ENCODE measurements around the gene CCDC85C.

CCDC85C gene

DNA sequence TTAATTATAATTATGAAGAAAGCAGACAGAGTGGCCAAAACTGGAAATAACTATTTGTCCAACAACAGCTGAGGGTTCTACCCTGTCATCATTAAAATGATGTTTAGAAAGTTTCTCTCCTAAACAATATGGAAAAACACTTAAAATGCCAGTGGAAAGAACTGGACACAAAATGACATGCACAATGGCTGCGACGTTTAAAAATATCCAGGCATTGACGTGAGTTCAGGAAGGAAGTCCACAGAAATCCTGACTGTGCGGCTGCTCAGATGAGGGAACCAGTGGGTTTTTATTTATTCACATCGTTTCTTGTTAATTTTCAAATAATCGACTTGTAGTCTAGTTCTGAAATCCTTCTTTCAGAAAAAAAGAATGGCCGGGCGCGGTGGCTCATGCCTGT is 64.5 kb downstream of the CCDC85C start:
- no peak for DNase-seq (ENCODE audit: low spot score)

DNA sequence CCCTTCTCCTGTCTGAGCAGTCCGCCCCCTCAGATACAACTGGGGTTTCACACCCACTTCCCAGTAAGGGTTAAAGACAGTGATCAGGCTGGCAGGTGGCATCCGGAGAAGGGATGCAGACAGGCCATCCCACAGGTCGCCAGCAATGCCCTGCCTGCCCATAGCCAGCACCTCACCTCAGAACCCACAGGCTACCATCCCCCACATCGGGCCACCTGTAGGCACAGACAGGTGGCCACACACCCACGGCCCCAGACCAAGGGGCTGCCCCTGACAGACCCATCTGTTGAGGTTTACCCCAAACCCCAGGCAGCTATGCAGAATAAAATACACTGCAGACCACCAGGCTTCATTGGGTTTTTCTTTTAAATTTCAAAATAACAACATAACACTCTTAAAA is 65.3 kb downstream of the CCDC85C start:
- DNase-seq (ENCODE audit: low spot score): no peak

DNA sequence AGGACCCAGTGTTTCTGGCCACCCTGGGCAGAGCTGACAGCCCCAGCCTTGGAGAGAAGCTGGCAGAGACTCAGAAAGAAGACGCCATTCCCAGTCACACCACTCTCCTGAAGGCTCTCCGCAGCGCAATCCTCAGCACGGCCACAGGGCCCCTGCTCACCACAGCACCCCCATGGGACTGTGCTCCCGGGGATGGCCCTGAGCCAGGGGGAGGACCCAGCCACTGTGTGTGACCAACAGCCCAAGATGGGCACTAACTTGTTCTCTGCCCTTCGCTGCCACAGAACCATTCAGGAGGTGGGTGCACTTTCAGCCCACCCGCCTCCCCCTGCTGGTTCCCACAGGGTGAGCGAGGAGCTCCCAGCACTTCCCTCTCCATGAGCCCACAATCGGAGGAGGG is 65.7 kb downstream of the CCDC85C start:
- DNase-seq (ENCODE audit: low spot score): no peak

DNA sequence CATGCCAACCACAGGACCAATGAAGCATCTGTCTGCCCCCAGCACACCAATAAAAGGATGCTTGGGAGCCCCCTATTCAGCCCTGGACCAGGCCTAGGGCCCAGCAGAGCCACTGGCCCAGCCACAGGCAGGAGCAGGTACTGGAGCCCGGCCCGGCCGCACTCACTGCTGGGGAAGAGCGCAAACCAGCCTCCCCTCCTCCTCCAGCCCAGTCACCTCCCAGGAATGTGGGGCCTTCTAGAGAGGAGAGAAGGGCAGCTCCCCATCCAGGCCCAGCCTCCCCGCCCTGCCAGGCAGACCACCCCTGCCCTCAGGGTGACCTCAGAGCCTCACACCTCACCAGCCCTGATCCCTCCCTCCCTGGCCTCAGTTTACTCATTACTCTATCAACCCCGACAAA is 66.6 kb downstream of the CCDC85C start:
- DNase-seq (ENCODE audit: low spot score): no peak

DNA sequence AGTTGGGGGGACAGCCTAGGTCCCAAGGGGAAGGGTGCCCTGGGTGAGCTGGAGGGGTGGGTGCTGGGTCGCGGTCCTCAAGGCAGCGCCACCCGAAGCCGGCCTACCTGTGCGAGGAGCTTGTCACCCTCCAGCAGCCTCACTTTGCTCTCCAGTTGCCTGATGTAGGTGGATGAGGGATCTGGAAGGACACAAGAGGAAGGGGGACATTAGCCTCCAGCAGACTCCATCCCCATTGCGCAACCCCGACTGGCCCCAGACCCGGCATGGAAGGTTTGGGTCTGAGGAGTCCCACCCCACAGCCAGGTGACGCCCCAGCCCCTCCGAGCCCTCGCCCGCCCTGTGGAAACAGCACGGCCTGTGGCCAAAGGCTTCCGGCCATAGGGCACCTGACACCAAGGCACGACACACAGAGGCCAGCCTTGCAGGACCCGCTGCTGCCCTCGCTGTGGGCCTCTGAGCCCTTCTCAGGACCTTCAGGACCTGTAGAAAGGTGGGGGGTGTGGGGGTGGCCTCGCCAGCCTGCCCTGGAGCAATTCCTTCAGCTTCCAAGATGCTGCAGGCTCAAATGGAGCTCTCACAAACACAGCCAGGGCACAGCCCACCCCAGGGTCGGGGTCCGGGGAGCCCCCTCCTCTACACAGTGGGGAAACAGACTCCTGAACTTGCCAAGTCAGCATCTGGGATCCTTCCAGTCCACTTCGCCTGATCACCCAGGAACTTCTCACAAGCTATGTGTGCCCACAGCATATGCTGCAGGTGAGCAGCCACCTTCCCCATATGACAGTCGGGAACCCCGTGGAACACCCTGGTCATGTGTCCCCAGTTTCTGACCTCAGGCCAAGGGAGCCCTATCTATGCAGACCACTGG is 67.9 kb downstream of the CCDC85C start:
- no peak for DNase-seq (ENCODE audit: low spot score)

DNA sequence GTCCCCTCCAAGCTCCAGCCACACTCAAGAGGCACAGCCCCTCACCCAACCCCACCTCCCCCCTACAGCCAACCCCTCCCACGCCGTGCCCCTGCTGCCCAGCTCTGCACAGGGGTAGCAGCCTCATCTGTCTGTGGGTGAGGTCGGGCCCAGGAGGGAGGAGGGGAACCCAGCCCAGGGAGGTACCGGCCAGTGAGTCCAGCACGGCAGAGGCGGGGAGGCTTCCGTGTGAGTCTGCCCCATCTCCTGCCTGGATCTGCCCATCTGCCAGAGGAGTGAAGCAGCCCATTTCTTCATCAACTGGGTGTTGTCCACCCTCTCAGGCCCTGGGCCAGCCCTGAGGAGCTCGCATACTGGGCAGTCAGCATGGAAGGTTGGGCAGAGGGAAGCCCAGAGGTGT is 68.6 kb downstream of the CCDC85C start:
- DNase-seq (ENCODE audit: low spot score): no peak

DNA sequence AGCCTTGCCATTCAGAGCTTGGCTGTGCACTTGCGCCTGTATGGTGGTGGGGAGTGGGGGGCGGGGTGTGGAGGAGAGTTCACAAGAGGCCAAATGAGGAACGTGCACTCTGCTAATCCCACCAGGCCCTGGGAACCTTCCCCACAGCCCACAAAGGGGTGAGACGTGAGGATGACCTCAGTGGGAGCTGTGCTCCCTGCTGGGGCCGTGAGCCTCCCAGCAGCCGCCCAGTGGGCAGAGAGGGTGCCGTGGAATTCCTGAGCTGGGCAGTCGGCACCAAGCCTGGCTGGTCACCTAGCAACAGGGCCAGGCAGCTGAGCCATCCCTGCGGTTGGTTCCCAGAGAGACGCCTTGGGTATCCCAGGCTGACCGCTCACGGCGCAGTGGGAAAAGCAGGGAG is 69.1 kb downstream of the CCDC85C start:
- DNase-seq (ENCODE audit: low spot score): no peak

DNA sequence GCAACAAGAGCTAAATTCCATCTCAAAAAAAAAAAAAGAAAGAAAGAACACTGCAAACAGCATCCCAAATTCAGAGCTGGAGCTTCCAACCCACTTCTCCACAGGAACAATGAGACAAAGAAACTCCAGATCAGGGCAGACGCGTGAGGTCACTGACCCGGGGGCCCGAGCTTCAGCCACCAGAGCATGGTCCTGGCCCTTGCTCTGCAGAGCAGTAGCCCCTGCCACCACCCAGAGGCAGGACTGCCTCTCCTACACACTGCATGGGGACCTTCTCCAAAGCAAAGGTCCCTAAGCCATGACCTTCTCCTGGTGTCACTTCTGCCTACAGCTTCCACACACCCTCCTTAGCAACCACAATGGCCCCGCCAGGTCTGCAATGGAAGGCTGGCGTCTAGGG is 69.7 kb downstream of the CCDC85C start:
- no peak for DNase-seq (ENCODE audit: low spot score)

DNA sequence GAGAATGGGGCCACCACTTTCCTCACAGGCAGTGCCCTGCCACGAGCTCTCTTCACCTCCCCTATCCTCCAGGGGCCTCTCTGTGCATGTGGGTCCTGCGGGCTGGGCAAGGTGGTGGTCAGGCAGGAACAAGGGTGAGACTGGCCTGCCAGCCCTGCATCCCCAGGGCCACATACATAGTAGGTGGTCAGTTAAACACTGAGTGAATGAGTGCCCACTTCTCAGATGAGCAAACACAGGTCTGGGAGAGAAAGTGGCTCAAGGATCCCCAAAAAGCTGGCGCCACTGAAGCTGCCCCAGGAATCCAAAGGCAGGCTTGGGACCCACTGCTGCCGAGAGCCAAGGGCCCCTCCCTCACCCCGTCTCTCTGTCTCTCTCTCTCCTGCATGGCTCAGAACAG is 71.7 kb downstream of the CCDC85C start:
- no peak for DNase-seq (ENCODE audit: low spot score)

DNA sequence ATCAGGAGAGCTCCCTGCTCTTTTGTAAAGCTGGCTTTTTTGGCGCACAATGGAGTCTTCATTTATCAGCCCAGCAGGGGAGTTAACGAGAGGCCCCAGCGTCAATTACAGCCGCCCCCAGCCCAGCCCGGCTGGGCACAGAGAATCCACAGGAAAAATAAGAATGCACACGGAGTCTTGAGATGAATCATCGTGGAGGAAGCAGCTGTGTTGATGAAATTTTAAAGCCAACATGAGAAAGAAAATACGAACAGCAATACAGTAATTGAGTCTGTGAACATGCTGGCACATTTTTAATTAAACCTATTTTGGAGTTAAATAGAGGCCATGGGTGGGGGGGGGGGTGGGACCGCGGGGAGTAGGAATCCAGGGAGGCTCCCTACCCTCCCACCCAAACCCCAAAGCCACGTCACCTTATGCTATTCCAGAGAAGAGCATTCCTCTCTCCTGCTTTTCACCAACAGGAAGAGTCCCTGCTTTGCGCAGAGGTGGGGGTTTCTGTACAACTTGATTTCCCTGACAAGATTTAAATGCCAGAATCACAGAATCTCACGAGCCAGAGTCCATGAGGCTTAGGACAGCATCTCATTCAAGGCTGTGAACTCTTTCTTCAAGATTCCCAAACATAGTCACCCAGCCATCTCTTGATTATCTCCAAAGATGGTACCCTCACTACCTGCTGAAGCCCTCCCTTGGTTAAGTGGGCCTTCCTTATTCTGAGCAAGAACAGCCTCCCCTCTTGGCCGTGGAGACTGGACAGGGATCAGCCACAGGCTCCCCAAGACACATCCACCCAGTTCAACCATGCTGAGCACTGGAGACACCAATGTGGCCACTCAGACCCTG is 72.5 kb downstream of the CCDC85C start:
- no peak for DNase-seq (ENCODE audit: low spot score)

DNA sequence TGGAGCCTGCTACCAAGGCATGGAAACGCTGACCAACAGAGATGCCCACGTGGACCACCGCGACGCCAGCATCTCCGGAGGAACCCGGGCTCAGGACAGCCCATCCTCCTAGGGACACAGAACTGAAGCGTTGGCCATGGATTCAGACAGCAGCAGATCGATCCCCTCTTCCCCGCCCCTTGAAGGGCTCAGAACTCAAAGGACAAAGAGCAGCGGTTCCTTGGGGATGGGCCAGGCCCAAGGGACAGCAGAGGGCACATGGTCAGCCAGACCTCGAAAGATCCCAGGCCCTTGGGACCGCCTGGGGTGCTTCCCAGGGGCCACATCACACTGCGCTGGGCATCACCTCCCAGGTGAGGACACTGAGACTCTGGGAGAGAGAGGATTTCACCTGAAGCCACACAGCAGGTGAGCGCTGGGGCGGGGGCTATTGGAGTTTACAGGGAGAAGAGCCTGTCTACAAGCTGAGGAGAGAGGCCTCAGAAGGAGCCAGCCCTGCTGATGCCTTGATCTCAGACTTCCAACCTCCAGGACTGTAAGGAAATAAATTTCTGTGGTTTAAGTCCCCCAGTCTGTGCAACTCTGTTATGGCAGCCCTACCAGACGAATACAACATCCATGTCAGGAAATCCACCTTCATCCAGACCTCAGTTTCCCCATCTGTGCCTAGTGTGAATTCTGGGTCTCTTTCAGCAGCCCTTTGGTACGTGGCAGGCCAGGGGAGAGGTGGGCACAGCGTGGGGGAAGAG is 73.4 kb downstream of the CCDC85C start:
- no peak for DNase-seq (ENCODE audit: low spot score)

DNA sequence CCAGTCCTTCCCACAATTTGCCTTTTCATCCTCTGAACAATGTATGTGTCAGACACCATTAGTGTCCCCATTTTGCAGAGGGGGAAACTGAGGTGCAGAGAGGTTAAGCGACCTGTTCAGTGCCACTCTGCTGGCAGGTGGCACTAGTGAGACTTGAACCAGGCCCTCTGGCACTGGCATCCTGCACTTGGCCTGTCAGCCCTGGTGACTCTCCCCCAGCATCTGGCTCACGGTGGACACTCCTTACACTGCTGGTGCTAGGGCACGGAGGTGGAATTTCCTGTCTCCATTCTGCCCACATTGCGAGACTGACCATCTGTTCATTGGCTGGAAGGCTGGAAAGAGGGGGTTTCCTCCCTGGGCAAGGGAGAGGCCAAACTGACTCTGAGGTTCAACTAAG is 74.1 kb downstream of the CCDC85C start:
- DNase-seq (ENCODE audit: low spot score): no peak

DNA sequence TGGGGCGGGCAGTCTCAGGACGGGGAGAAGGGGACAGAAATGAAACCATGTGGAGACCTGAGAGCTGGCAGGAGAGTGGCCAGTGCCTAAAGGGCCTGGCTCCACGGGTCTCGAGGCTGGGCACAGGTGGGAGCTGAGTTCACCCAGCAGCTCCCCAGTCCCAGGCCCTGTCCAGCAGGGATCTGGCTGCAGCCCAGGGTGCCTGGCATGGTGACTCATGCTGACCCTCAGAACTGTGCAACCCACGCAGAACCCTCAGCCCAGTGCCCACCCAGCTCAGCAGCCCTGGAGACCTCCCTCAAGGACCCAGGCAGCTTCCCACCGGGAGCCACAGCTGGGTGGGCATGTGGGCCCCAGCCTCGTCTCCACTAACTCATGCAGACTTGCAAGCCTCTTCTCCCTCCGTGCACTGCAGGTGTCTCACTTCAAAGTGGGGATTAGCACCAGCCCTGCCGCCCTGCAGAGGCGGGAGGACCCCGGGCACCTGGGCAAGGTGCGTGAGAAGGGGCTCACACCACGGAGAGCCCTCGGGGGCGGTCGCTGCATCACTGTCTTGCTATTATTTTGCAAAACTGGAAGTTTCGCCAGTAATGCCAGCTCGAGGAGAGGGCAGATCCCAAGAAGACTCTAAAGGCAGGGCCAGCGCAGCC is 76.5 kb downstream of the CCDC85C start:
- no peak for DNase-seq (ENCODE audit: low spot score)

DNA sequence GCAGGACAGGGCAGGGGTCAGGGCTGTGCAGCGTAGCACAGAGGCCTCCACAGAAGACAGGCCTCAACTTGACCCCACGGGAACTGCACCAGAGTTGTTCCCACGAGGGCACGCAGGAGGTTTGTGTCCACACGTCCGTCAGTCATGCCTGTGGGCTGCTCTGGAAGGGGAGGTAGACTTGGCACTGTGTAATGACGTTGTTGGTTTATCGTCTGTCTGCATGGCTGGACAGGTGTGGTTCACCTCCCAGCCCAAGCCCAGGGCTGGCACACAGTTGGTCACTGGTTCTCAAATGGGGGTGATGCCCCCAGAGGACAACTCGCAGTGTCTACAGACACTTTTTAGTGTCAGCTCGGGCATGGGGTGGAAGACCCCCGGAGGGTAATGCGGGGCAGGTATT is 77.0 kb downstream of the CCDC85C start:
- no peak for DNase-seq (ENCODE audit: low spot score)

DNA sequence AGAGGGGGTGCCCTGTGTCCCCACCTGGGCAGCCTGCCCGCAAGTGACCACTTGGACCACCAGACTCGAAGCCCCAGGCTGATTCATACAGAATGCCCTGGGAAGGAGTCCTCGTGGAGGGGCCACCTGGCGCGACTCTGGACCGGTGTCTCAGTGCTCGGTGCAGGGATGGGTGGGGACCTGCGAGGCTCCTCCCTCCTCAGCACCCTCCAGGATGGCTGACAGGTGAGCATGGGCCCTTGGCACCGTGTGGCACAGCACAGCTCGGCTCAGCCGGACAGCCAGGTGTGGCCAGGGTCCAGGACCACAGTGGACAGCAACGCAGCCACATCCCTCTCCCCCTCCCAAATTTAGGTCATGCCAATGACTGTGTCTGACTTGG is 78.3 kb downstream of the CCDC85C start:
- no peak for DNase-seq (ENCODE audit: low spot score)

DNA sequence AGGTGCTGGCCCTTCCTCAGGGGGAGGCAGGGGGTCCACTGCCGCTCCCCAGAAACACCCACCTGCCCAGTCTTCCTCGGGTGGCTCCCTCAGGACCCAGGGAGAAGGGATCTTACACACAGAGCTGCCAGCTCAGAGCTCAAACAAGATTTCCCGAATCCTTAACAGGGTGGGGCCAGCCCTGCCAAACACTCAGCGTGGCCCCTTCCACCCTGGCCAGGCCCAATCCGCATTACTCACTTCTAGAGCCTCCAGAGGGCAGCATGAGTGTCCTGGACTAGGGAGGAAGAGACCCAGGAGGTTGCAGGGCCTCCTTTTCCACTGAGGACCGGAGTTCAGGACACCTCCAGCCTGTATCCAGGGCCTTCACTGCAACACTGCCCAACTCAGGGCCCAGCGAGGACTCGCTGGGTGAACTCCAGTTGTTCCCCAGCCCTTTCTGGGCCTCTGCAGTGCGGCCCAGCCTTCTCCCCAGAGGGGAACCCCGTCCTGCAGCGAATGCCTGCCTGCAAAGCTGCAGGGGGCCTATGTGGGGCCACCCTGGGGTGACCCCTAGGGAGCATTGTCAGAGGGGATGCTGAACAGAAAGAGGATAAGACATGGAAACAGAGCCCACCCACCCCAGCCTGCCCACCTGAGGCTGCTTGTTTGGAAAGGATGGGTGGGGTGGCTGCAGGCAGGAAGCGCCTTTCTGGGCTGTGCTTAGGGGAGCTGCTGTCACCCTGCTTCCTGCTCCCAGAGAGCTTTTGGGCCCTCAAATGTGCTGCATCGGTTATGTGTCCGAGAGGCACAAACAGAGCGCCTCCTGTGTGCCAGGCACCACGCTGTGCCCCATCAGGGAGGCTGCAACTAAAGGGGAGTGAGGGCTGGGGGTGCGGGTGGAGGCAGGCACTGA is 79.0 kb downstream of the CCDC85C start:
- DNase-seq (ENCODE audit: low spot score): no peak

DNA sequence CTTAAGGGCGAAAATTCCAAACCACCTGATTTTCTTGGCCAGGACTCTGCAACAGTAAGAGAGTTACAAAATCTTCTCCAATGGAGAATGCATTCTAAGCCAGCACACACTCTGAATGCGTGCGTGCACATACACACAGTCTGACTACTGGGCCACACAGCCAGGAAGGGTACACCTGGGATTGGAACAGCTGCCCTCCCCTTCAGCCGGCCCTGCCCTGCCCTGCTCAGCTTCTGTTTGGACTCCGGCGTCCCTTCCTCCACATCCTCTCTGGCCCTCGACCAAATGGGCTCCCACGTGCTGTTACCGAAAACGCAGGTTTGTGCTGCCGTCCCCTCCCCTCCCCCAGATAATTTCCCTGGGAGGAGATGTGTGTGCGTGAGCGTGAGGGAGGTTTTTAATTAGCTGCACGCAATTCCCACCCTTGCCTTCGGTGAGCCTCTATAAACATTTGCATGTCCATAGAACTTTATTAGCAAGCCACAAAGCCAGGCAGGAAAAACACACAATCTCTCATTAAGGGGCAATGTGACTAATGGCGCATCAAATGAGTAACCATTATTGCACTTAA is 79.8 kb downstream of the CCDC85C start:
- no peak for DNase-seq (ENCODE audit: low spot score)

DNA sequence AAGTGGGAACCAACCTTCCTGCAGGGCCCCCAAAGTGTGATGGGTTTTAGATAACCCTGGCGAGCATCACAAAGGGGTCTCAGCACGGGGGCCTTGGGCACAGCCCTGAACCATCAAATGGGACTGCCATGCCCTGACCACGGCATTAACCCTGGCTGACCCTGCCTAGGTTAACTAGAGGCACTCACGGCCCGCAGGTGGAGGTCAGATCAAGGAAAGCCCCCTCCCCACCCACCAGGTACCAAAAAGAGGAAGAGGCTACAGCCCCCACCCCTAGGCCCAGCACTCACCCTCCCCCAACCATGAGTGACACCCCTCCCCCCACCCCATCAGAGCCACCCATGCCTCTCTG is 80.3 kb downstream of the CCDC85C start:
- no peak for DNase-seq (ENCODE audit: low spot score)

DNA sequence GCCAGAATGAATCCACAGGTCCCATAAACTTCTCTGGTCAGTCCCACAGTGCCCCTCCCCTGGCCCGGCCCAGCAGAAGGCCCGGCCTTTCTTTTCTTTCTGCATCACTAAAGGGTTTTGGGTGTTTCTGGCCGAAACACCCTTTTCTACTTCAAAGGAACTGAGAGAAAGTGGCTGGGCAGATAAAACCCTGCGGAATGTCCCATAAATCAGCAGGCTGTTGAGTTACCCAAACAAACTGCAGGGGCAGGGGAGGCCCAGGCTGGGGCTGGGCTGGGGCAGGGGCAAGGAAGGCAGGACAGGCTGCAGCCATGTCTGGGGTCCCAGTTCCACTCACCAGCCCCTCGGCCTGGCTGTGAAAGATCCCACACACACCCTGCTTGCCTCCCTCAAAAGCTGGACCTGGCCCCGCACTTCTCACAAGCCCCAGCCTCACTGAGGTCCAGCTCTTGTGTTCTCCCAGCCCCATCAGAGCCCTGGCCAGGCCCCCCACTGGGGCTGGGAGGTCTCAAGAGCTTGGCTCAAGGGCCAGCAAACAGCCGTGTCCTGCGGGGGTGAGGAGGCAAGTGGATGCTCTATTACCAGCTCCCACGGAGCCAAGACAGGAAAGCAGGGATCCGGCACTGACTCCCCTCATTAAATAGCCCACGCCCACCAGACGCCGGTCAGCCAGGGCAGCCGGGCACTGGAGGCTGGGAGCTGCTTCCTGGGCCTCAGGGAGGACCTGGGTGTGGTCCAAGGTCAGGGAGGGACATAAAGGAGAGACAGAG is 80.9 kb downstream of the CCDC85C start:
- DNase-seq (ENCODE audit: low spot score): no peak

DNA sequence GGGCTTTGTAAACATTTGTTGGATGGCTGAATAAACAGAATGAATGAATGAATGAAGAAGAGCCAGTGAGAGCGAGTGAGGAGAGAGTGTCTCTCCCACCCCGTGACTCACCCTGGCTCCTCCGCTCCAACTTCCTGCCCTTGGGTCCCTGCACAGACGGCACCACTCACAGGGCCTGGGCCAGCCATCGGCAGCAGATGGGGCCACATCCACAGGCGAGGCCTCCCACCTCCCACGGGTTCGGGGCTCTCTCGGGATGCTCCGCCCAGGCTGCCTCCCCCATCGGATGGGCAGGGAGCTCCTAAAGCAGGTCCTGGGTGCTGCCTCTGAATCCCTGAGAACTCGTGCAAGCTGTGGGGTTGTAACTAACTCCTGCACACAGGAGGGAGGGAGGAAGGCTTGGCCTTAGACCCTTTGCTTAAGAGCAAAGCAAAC is 81.5 kb downstream of the CCDC85C start:
- no peak for DNase-seq (ENCODE audit: low spot score)

Data from activated CD4-positive, alpha-beta T cell treated with anti-CD3 and anti-CD28 coated beads, Interleukin-2, Interleukin-4, amounts not matched to agents 100 ng/mL and 50 ng/mL, durations not matched to agents 16 hours and 8 hours (primary cell).